H9 (cell line): ENCODE measurements around the gene THEM4. TPM values are rescaled to one million over a fixed set of nuclear protein-coding genes. Genes with fewer than 3 reads are reported as not detected.
A peak's percentile ranks its signal among the peaks of the same experiment; 100 is the strongest.

ENCODE experiments used
- DNase-seq: peaks from one replicate; pipeline ENCODE4 v3.0.0-alpha.2; 2017
- H2AFZ ChIP-seq: one replicate; pipeline ENCODE4 v1.6.1; 2013; ENCODE audit warnings: mild to moderate bottlenecking, low read length, control low read depth, moderate library complexity
- H2AK5ac ChIP-seq: 2 replicates; pipeline ENCODE4 v1.6.1; 2013; ENCODE audit warnings: low read length, control low read depth, mixed read lengths; ENCODE audit not compliant: insufficient read length
- H2BK120ac ChIP-seq: one replicate; pipeline ENCODE4 v1.6.1; 2013; ENCODE audit warnings: low read depth, mild to moderate bottlenecking, low read length, control low read depth, inconsistent platforms; ENCODE audit not compliant: poor library complexity, severe bottlenecking
- H2BK12ac ChIP-seq: 2 replicates; pipeline ENCODE4 v1.6.1; 2013; ENCODE audit warnings: low read length, control low read depth, mixed read lengths, low read depth; ENCODE audit not compliant: insufficient read length
- H2BK15ac ChIP-seq: 2 replicates; pipeline ENCODE4 v1.6.1; 2013; ENCODE audit warnings: low read depth, low read length, control low read depth
- H2BK20ac ChIP-seq: one replicate; pipeline ENCODE4 v1.6.1; 2013; ENCODE audit warnings: low read depth, mild to moderate bottlenecking, low read length, control low read depth, inconsistent platforms; ENCODE audit not compliant: poor library complexity, severe bottlenecking
- H2BK5ac ChIP-seq: 2 replicates; pipeline ENCODE4 v1.6.1; 2013; ENCODE audit warnings: low read length, control low read depth, mixed read lengths; ENCODE audit not compliant: insufficient read length
- H3K14ac ChIP-seq: 2 replicates; pipeline ENCODE4 v1.6.1; 2013; ENCODE audit warnings: low read length, control low read depth; ENCODE audit not compliant: insufficient read depth
- H3K18ac ChIP-seq: 2 replicates; pipeline ENCODE4 v1.6.1; 2013; ENCODE audit warnings: low read depth, mild to moderate bottlenecking, mixed read lengths, low read length, control low read depth; ENCODE audit not compliant: insufficient read length
- H3K23ac ChIP-seq: 2 replicates; pipeline ENCODE4 v1.6.1; 2013; ENCODE audit warnings: low read length, control low read depth, mixed read lengths, low read depth; ENCODE audit not compliant: insufficient read length
- H3K23me2 ChIP-seq: 2 replicates; pipeline ENCODE4 v1.6.1; 2013; ENCODE audit warnings: low read depth, mild to moderate bottlenecking, mixed read lengths, low read length, control low read depth; ENCODE audit not compliant: insufficient read length, poor library complexity, severe bottlenecking
- H3K27ac ChIP-seq: 2 replicates; pipeline ENCODE4 v1.5.1; 2013; ENCODE audit warnings: low read length, control low read depth, mixed read lengths, low read depth; ENCODE audit not compliant: insufficient read length
- H3K27me3 ChIP-seq: 2 replicates; pipeline ENCODE4 v1.6.1; 2013; ENCODE audit warnings: low read length, control low read depth, inconsistent platforms; ENCODE audit not compliant: insufficient read depth
- H3K4ac ChIP-seq: 2 replicates; pipeline ENCODE4 v1.6.1; 2013; ENCODE audit warnings: low read depth, mild to moderate bottlenecking, control low read depth, inconsistent platforms, low read length, moderate library complexity
- H3K4me1 ChIP-seq: 2 replicates; pipeline ENCODE4 v1.6.1; 2013; ENCODE audit warnings: low read length, control low read depth, inconsistent platforms; ENCODE audit not compliant: insufficient read depth
- H3K4me2 ChIP-seq: 2 replicates; pipeline ENCODE4 v1.6.1; 2013; ENCODE audit warnings: low read length, control low read depth, mixed read lengths; ENCODE audit not compliant: insufficient read length, insufficient read depth
- H3K56ac ChIP-seq: 2 replicates; pipeline ENCODE4 v1.6.1; 2013; ENCODE audit warnings: low read depth, mild to moderate bottlenecking, mixed read lengths, low read length, control low read depth; ENCODE audit not compliant: insufficient read length
- H3K79me1 ChIP-seq: 2 replicates; pipeline ENCODE4 v1.6.1; 2013; ENCODE audit warnings: low read depth, mild to moderate bottlenecking, moderate library complexity, low read length, control low read depth, inconsistent platforms; ENCODE audit not compliant: insufficient read depth, poor library complexity, severe bottlenecking
- H3K79me2 ChIP-seq: 2 replicates; pipeline ENCODE4 v1.6.1; 2013; ENCODE audit warnings: low read length, control low read depth, inconsistent platforms; ENCODE audit not compliant: insufficient read depth
- H3K9ac ChIP-seq: 2 replicates; pipeline ENCODE4 v1.6.1; 2013; ENCODE audit warnings: low read length, control low read depth, mixed read lengths; ENCODE audit not compliant: insufficient read length; ENCODE audit errors: extremely low read depth
- H3K9me3 ChIP-seq: one replicate; pipeline ENCODE4 v1.6.1; 2013; ENCODE audit warnings: low read depth, low read length, inconsistent platforms; ENCODE audit not compliant: control insufficient read depth
- H3T11ph ChIP-seq: one replicate; pipeline ENCODE4 v1.6.1; 2013; ENCODE audit warnings: mild to moderate bottlenecking, low read length, control low read depth, inconsistent platforms
- H4K20me1 ChIP-seq: one replicate; pipeline ENCODE4 v1.6.1; 2013; ENCODE audit not compliant: control insufficient read depth, insufficient read length, insufficient read depth
- H4K5ac ChIP-seq: 2 replicates; pipeline ENCODE4 v1.6.1; 2013; ENCODE audit warnings: low read depth, mild to moderate bottlenecking, mixed read lengths, low read length, control low read depth; ENCODE audit not compliant: insufficient read length
- H4K8ac ChIP-seq: replicated peaks from 2 replicates; pipeline ENCODE4 v1.6.1; 2013; ENCODE audit warnings: low read length, control low read depth, mixed read lengths, low read depth; ENCODE audit not compliant: insufficient read length
- H4K91ac ChIP-seq: 2 replicates; pipeline ENCODE4 v1.6.1; 2013; ENCODE audit warnings: low read depth, mild to moderate bottlenecking, moderate library complexity, mixed read lengths, low read length, control low read depth; ENCODE audit not compliant: insufficient read length
- H3K27ac Mint-ChIP-seq, 3 experiments: 2 replicates in 2 of 3; 3 replicates in 1 of 3; pipeline ENCODE4 v1.8.0; 2020 to 2021; ENCODE audit warnings: mixed read lengths in 3 of 3, mild to moderate bottlenecking in 1 of 3, moderate library complexity in 1 of 3
- H3K27me3 Mint-ChIP-seq: 2 replicates; pipeline ENCODE4 v1.8.0; 2021; ENCODE audit warnings: low read depth, mild to moderate bottlenecking, moderate library complexity, mixed read lengths
- H3K36me3 Mint-ChIP-seq, 3 experiments: 2 replicates in 2 of 3; 3 replicates in 1 of 3; pipeline ENCODE4 v1.8.0; 2020 to 2021; ENCODE audit warnings: low read depth in 3 of 3, mixed read lengths in 3 of 3; ENCODE audit not compliant: insufficient read depth in 1 of 3
- H3K4me1 Mint-ChIP-seq, 2 experiments: 2 replicates each; pipeline ENCODE4 v1.8.0; 2020; ENCODE audit warnings: mixed read lengths in 2 of 2
- H3K4me3 Mint-ChIP-seq, 2 experiments: 2 replicates in 1 of 2; 3 replicates in 1 of 2; pipeline ENCODE4 v1.8.0; 2020 to 2021; ENCODE audit warnings: mild to moderate bottlenecking in 2 of 2, mixed read lengths in 2 of 2, moderate library complexity in 1 of 2
- H3K9me3 Mint-ChIP-seq, 2 experiments: 2 replicates in 1 of 2; 3 replicates in 1 of 2; pipeline ENCODE4 v1.8.0; 2020; ENCODE audit warnings: mild to moderate bottlenecking in 2 of 2, mixed read lengths in 2 of 2, moderate library complexity in 1 of 2
- WGBS: extraction: QIAGEN DNeasy Blood & Tissue Kit; methylation state at CpG from one replicate; pipeline ENCODE4 v1.1.7; 2013; ENCODE audit warnings: missing lambda C conversion rate, low lambda C conversion rate, mixed read lengths; ENCODE audit not compliant: insufficient read length; ENCODE audit errors: extremely low coverage; 5-methylcytosine and 5-hydroxymethylcytosine counted together
- total RNA-seq: library from RNA; stranded (reverse); gene quantifications from 2 replicates; pipeline ENCODE4 v1.2.1, GENCODE V29; 2021
- TF ChIP-seq, protein P1 (sequence below): fragments of 200-600 bp; sonication (generic); conservative IDR thresholded peaks from 3 replicates; pipeline ENCODE4 v1.8.0; 2021; ENCODE audit warnings: antibody characterized with exemption, mild to moderate bottlenecking

Gene THEM4
- total RNA-seq, 1 experiment from 2014 or later: 10.5 TPM

DNA sequence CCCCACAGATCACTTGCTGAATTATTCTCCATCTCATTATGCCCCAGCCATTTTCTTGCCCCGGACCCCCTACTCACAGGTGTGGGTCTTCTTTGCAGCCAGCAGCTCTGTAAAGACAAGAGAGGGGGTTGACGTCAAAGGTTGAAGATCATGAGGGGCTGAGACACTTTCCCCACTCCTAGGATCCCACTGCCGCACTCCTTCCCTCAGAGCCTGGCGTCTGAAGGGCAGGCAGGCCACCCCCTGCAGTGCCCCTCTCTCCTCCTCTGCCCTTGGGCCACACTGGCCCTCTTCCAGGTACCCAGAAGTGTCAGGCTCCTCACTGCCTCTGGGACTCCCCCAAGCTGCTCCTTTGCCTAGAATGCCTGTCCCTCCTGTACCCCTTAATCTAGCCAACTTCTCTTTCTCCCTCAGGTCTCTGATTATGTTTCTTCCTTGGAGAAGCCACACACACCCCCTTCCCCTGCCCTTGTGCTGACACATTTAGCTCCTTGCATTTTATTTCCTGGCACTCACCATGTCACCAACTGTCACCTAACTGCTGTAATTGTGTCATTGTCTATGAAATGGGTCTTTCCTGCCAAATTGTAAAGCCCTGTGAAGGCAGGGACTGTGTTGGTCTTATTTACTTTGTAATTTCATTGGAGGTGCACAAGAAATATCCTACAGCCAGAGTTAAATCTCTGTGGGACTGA is 79.8 kb downstream of the THEM4 start:
- WGBS: no CpG with 5 or more reads among the region's 4 CpGs
- Histone ChIP-seq H3K79me2 (no peaks in the 10 kb centered on the region), H3K4me2 (peak overlapping the region; percentile 11)

More for the DNA sequence above, 79.8 kb downstream of the THEM4 start:
- Mint-ChIP-seq H3K27ac (peak overlapping the region in 2 of 3 experiments; percentile 44 to 98; a peak in 5 of 7 replicates), H3K9me3 (no peaks in the 10 kb centered on the region), H3K4me3 (peak overlapping the region; percentile 47 to 63), H3K4me1 (peaks cover 37 to 46% of the 10 kb centered on the region in 2 experiments), H3K27me3 (peaks cover 5% of the 10 kb centered on the region), H3K36me3 (no peaks in the 10 kb centered on the region)
- no peak overlapping the region for H2BK15ac ChIP-seq
- DNase-seq: no peak
- H2AFZ ChIP-seq: no peak overlapping the region
- no peak overlapping the region for H3K23ac ChIP-seq
- no peak overlapping the region for H3K4ac ChIP-seq
- H2BK120ac ChIP-seq: no peak overlapping the region
- H4K91ac ChIP-seq: no peak overlapping the region
- no peak overlapping the region for H2BK12ac ChIP-seq
- no peaks in the 10 kb centered on the region for H3K23me2 ChIP-seq
- H4K5ac ChIP-seq: no peak overlapping the region
- H2BK20ac ChIP-seq: no peak overlapping the region
- H3K14ac ChIP-seq: no peak overlapping the region
- H3K56ac ChIP-seq: no peak overlapping the region
- TF ChIP-seq, protein P1, sequence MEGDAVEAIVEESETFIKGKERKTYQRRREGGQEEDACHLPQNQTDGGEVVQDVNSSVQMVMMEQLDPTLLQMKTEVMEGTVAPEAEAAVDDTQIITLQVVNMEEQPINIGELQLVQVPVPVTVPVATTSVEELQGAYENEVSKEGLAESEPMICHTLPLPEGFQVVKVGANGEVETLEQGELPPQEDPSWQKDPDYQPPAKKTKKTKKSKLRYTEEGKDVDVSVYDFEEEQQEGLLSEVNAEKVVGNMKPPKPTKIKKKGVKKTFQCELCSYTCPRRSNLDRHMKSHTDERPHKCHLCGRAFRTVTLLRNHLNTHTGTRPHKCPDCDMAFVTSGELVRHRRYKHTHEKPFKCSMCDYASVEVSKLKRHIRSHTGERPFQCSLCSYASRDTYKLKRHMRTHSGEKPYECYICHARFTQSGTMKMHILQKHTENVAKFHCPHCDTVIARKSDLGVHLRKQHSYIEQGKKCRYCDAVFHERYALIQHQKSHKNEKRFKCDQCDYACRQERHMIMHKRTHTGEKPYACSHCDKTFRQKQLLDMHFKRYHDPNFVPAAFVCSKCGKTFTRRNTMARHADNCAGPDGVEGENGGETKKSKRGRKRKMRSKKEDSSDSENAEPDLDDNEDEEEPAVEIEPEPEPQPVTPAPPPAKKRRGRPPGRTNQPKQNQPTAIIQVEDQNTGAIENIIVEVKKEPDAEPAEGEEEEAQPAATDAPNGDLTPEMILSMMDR: no peak
- no peak overlapping the region for H3T11ph ChIP-seq
- no peak overlapping the region for H3K18ac ChIP-seq
- no peaks in the 10 kb centered on the region for H3K79me1 ChIP-seq
- peaks cover 16% of the 10 kb centered on the region; the same call in 1 of the 2 replicates for H3K4me1 ChIP-seq
- H4K8ac ChIP-seq: no peak overlapping the region
- H3K9ac ChIP-seq: no peak overlapping the region
- no peak overlapping the region for H2BK5ac ChIP-seq
- H3K27me3 ChIP-seq: no peaks in the 10 kb centered on the region
- no peak overlapping the region for H2AK5ac ChIP-seq
- no peaks in the 10 kb centered on the region for H4K20me1 ChIP-seq
- H3K27ac ChIP-seq: no peak overlapping the region
- no peaks in the 10 kb centered on the region for H3K9me3 ChIP-seq
